Cardiac muscle cell (in vitro differentiated cells and primary cell): Measurements from ENCODE around the gene SBSN. TPM values are rescaled to one million over a fixed set of nuclear protein-coding genes. Genes with fewer than 3 reads are reported as not detected.

Experiments used
- DNase-seq, 2 donors: peaks; one replicate each; pipeline versions ENCODE4 v3.0.0 to v3.0.0-alpha.2; 2010 to 2017; ENCODE audit warnings: low read depth in 1 of 2, low spot score in 1 of 2
- H3K27ac ChIP-seq: fragments of 200-600 bp; sonication (generic); 2 replicates; pipeline ENCODE4 v1.5.1; 2016
- H3K27me3 ChIP-seq: fragments of 200-600 bp; sonication (generic); 2 replicates; pipeline ENCODE4 v1.6.0; 2016; ENCODE audit warnings: control low read depth
- H3K36me3 ChIP-seq: fragments of 200-600 bp; sonication (generic); 2 replicates; pipeline ENCODE4 v1.5.1; 2016; ENCODE audit warnings: control low read depth
- H3K4me1 ChIP-seq: fragments of 200-600 bp; sonication (generic); 2 replicates; pipeline ENCODE4 v1.8.1; 2017; ENCODE audit warnings: low read depth, mild to moderate bottlenecking, mixed run types
- H3K4me3 ChIP-seq: fragments of 200-600 bp; sonication (generic); 2 replicates; pipeline ENCODE4 v1.5.1; 2016; ENCODE audit warnings: mild to moderate bottlenecking
- H3K9me3 ChIP-seq: fragments of 200-600 bp; sonication (generic); 2 replicates; pipeline ENCODE4 v1.5.1; 2017; ENCODE audit warnings: low read depth, mild to moderate bottlenecking, control low read depth
- polyA plus RNA-seq: library from polyadenylated mRNA; unstranded; fragments of >200 nt; fragmentation: Nextera tagmentation; extraction: Ambion mirVana; gene quantifications from 2 replicates; pipeline ENCODE4 v1.2.1, GENCODE V29; 2016
- total RNA-seq: library from RNA; depleted of rRNA; stranded (reverse); fragments of >200 nt; gene quantifications from 2 replicates; pipeline ENCODE4 v1.2.3, GENCODE V29; 2016
- TF ChIP-seq, protein P1 (sequence below): IDR thresholded peaks from 2 replicates; pipeline ENCODE4 v1.5.1; 2012; ENCODE audit warnings: low read depth, mild to moderate bottlenecking, low read length

The SBSN gene
- total RNA-seq (0.15 TPM in 1 of 2 replicates, not detected in the other), polyA plus RNA-seq (not detected in 2 replicates)

DNA sequence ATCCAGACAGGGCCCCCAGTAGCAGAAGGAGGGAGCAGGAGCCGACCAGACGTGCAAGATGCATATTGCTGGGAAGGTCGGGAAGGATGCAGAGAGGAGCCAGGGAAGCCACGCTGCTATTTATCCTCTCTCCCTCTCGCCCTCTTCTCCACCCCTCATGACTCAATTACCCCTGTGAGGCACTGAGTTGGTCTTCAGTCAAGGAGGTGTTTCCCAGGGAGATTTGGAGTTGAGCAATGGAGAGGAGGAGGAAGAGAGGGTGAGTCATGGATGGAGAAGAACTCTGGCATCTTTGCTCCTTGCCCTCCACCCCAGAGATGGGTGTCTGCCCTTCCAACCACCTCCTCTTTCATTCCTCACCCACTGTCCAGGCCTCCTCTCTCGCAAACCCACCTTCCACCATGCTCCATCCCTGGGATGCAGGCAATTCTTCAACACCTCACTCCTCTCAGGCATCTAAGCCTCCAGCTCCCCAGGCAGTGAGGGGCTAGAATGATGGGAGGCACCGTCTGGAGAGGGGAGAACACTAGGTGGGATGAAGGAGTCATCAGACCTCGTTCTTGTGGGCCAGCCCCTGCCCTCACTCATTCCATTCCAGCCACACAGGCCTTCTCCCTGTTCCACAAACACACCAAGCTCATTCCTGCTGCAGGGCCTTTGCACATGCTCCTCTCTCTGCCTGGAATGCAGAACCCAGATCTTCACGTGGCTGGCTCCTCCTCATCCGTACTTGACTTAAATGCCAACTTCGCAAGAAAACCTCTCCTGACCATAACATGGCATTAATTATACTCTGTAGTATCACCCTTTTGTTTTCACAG lies at the start of gene SBSN:
Gene SBSN (minus strand): TSS at position 94 of the 821 bp plus-strand sequence. CDS start 30 bp downstream, at position 64.
- DNase-seq: peak in 1 of 2 donors; percentile 79
- Histone ChIP-seq H3K4me1 (peaks cover 10% of the 10 kb centered on the region), H3K9me3 (no peaks in the 10 kb centered on the region), H3K27me3 (no peaks in the 10 kb centered on the region), H3K36me3 (no peaks in the 10 kb centered on the region), H3K27ac (no peak within 1 kb of the TSS), H3K4me3 (no peak within 1 kb of the TSS)
- TF ChIP-seq, protein P1, sequence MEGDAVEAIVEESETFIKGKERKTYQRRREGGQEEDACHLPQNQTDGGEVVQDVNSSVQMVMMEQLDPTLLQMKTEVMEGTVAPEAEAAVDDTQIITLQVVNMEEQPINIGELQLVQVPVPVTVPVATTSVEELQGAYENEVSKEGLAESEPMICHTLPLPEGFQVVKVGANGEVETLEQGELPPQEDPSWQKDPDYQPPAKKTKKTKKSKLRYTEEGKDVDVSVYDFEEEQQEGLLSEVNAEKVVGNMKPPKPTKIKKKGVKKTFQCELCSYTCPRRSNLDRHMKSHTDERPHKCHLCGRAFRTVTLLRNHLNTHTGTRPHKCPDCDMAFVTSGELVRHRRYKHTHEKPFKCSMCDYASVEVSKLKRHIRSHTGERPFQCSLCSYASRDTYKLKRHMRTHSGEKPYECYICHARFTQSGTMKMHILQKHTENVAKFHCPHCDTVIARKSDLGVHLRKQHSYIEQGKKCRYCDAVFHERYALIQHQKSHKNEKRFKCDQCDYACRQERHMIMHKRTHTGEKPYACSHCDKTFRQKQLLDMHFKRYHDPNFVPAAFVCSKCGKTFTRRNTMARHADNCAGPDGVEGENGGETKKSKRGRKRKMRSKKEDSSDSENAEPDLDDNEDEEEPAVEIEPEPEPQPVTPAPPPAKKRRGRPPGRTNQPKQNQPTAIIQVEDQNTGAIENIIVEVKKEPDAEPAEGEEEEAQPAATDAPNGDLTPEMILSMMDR: no peak

GRCh38 chr19:35571406-35571965 lies 43.4 kb upstream of the SBSN start:
- no peaks in the 10 kb centered on the region for H3K4me1 ChIP-seq
- no peaks in the 10 kb centered on the region for H3K36me3 ChIP-seq
- H3K4me3 ChIP-seq: no peak overlapping the region
- H3K27me3 ChIP-seq: peaks cover 2% of the 10 kb centered on the region
- H3K9me3 ChIP-seq: no peaks in the 10 kb centered on the region
- no peak overlapping the region for H3K27ac ChIP-seq
- TF ChIP-seq, protein P1: no peak
- no peak for DNase-seq

GRCh38 chr19:35569281-35569781 lies 41.2 kb upstream of the SBSN start:
- Histone ChIP-seq H3K36me3 (no peaks in the 10 kb centered on the region), H3K27ac (no peak overlapping the region), H3K4me1 (no peaks in the 10 kb centered on the region), H3K27me3 (peaks cover 2% of the 10 kb centered on the region), H3K9me3 (no peaks in the 10 kb centered on the region), H3K4me3 (no peak overlapping the region)
- DNase-seq: no peak
- TF ChIP-seq, protein P1: no peak

DNA sequence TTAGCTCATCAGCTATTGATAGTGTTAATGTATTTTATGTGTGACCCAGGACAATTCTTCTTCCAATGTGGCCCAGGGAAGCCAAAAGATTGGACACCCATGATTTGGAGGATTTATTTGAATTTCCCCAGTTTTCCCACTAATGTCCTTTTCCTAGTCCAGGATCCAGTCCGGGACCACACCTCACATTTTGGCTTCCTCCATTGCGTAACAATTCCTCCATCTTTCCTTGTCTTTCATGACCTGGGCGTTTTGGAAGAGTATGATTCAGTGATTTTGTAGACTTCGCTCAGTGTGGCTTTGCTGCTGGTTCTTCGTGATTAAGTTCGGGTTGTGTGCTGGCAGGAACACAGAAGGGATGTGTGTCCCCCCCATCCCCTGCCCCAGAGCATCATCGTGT lies 38.6 kb upstream of the SBSN start:
- TF ChIP-seq, protein P1: no peak
- Histone ChIP-seq H3K4me1 (no peaks in the 10 kb centered on the region), H3K9me3 (no peaks in the 10 kb centered on the region), H3K27me3 (peaks cover 10% of the 10 kb centered on the region), H3K4me3 (no peak overlapping the region), H3K36me3 (no peaks in the 10 kb centered on the region), H3K27ac (no peak overlapping the region)
- no peak for DNase-seq

GRCh38 chr19:35565016-35565856 lies 37.1 kb upstream of the SBSN start:
- Histone ChIP-seq H3K36me3 (no peaks in the 10 kb centered on the region), H3K4me1 (no peaks in the 10 kb centered on the region), H3K4me3 (no peak overlapping the region), H3K27me3 (peaks cover 20% of the 10 kb centered on the region), H3K9me3 (no peaks in the 10 kb centered on the region), H3K27ac (no peak overlapping the region)
- no peak for DNase-seq
- TF ChIP-seq, protein P1: no peak
